Measurements from ENCODE around the gene ATRNL1. TPM values are rescaled to one million over a fixed set of nuclear protein-coding genes. Genes with fewer than 3 reads are reported as not detected.

Gene ATRNL1
- total RNA-seq, 1 donor from 2014 or later: 16.4 TPM

- DNase-seq (ENCODE audit: low spot score): peak; percentile 11
- Histone ChIP-seq H3K27me3 (no peaks in the 10 kb centered on the region), H3K4me2 (no peak overlapping the region), H3K4me1 (peaks cover 10% of the 10 kb centered on the region), H4K20me1 (ENCODE audit: low read depth) (no peaks in the 10 kb centered on the region), H3F3A (ENCODE audit: low read depth) (no peaks in the 10 kb centered on the region), H3K27ac (no peak overlapping the region), H3K9me3 (ENCODE audit: low read depth) (no peaks in the 10 kb centered on the region), H3K9ac (no peak overlapping the region), H3K36me3 (no peaks in the 10 kb centered on the region), H3K4me3 (no peak overlapping the region), H2AFZ (replicated peaks) (no peak overlapping the region), H3K79me2 (ENCODE audit: low read depth) (no peaks in the 10 kb centered on the region)
- Mint-ChIP-seq H3K36me3 (no peaks in the 10 kb centered on the region), H3K4me3 (no peak overlapping the region), H3K9me3 (no peaks in the 10 kb centered on the region), H3K27me3 (ENCODE audit: insufficient read depth, low read depth) (no peaks in the 10 kb centered on the region), H3K4me1 (peaks cover 3% of the 10 kb centered on the region), H3K27ac (no peak overlapping the region)
- no peak for TF ChIP-seq EZH2phosphoT487 (IDR thresholded peaks at IDR 0.05)
- TF ChIP-seq EZH2 (IDR thresholded peaks at IDR 0.05): no peak
- TF ChIP-seq, protein P1, sequence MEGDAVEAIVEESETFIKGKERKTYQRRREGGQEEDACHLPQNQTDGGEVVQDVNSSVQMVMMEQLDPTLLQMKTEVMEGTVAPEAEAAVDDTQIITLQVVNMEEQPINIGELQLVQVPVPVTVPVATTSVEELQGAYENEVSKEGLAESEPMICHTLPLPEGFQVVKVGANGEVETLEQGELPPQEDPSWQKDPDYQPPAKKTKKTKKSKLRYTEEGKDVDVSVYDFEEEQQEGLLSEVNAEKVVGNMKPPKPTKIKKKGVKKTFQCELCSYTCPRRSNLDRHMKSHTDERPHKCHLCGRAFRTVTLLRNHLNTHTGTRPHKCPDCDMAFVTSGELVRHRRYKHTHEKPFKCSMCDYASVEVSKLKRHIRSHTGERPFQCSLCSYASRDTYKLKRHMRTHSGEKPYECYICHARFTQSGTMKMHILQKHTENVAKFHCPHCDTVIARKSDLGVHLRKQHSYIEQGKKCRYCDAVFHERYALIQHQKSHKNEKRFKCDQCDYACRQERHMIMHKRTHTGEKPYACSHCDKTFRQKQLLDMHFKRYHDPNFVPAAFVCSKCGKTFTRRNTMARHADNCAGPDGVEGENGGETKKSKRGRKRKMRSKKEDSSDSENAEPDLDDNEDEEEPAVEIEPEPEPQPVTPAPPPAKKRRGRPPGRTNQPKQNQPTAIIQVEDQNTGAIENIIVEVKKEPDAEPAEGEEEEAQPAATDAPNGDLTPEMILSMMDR (IDR thresholded peaks at IDR 0.05): no peak
Measured at GRCh38 chr10:115895166-115895565, 802.0 kb downstream of the ATRNL1 start.

DNA sequence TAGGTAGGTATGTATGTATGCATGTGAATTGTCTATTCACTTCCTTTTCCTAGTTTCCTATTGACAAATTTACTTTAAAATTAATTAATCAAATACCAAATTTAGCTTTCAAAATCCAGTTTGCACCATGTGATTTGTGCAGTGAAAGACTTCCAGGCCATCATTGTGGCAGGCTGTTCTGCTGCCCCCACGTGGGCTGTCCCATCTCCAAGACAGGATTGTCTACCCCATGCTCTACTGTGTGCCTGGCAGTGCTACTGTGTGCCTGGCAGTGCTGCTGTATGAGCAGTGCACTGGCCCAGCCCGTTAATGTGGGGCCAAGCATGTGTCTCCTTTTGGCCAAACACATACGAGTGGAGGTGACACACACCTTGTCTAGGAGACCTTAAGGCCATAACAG is 805.1 kb downstream of the ATRNL1 start:
- Histone ChIP-seq H3K9me3 (ENCODE audit: low read depth) (no peaks in the 10 kb centered on the region), H3K4me3 (no peak overlapping the region), H4K20me1 (ENCODE audit: low read depth) (no peaks in the 10 kb centered on the region), H3K9ac (no peak overlapping the region), H3K36me3 (no peaks in the 10 kb centered on the region), H3K79me2 (ENCODE audit: low read depth) (no peaks in the 10 kb centered on the region), H3K27ac (no peak overlapping the region), H3F3A (ENCODE audit: low read depth) (no peaks in the 10 kb centered on the region), H2AFZ (replicated peaks) (no peak overlapping the region), H3K27me3 (no peaks in the 10 kb centered on the region), H3K4me1 (peaks cover 24% of the 10 kb centered on the region), H3K4me2 (no peak overlapping the region)
- DNase-seq (ENCODE audit: low spot score): no peak
- Mint-ChIP-seq H3K36me3 (no peaks in the 10 kb centered on the region), H3K27me3 (ENCODE audit: insufficient read depth, low read depth) (no peaks in the 10 kb centered on the region), H3K9me3 (no peaks in the 10 kb centered on the region), H3K4me1 (peaks cover 3% of the 10 kb centered on the region), H3K27ac (no peak overlapping the region), H3K4me3 (no peak overlapping the region)
- TF ChIP-seq EZH2 (IDR thresholded peaks at IDR 0.05): no peak
- TF ChIP-seq, protein P1 (IDR thresholded peaks at IDR 0.05): no peak
- no peak for TF ChIP-seq EZH2phosphoT487 (IDR thresholded peaks at IDR 0.05)

GRCh38 chr10:115902596-115902995 is 809.4 kb downstream of the ATRNL1 start:
- no peak overlapping the region for H3K4me2 ChIP-seq
- H3K79me2 ChIP-seq (ENCODE audit: low read depth): no peaks in the 10 kb centered on the region
- Mint-ChIP-seq H3K27ac (no peak overlapping the region), H3K9me3 (no peaks in the 10 kb centered on the region), H3K36me3 (no peaks in the 10 kb centered on the region), H3K4me1 (no peaks in the 10 kb centered on the region), H3K4me3 (no peak overlapping the region), H3K27me3 (ENCODE audit: insufficient read depth, low read depth) (peaks cover 2% of the 10 kb centered on the region)
- H3K4me3 ChIP-seq: no peak overlapping the region
- peaks cover 15% of the 10 kb centered on the region for H3K4me1 ChIP-seq
- H3K27ac ChIP-seq: no peak overlapping the region
- peak overlapping the region; percentile 52 for H2AFZ ChIP-seq (replicated peaks)
- H3K9ac ChIP-seq: no peak overlapping the region
- no peaks in the 10 kb centered on the region for H4K20me1 ChIP-seq (ENCODE audit: low read depth)
- no peaks in the 10 kb centered on the region for H3K9me3 ChIP-seq (ENCODE audit: low read depth)
- no peak for DNase-seq (ENCODE audit: low spot score)
- H3K36me3 ChIP-seq: no peaks in the 10 kb centered on the region
- TF ChIP-seq, protein P1 (IDR thresholded peaks at IDR 0.05): no peak
- TF ChIP-seq EZH2 (IDR thresholded peaks at IDR 0.05) (no peak), EZH2phosphoT487 (IDR thresholded peaks at IDR 0.05) (no peak)
- no peaks in the 10 kb centered on the region for H3K27me3 ChIP-seq
- H3F3A ChIP-seq (ENCODE audit: low read depth): no peaks in the 10 kb centered on the region
